A549 (cell line): ENCODE results near the gene BCKDHA. TPM values are rescaled to one million over a fixed set of nuclear protein-coding genes. Genes with fewer than 3 reads are reported as not detected.

ENCODE experiments used
- ATAC-seq, 2 experiments: fragments of 200-7000 bp in 1 of 2; fragments of >200 bp in 1 of 2; cut with Nextera tagmentation in 1 of 2; cut with Tn5 transposase in 1 of 2; 3 replicates each; pipeline versions ENCODE4 v1.8.0 to v1.9.1; 2018 to 2020; ENCODE audit warnings: mild to moderate bottlenecking in 1 of 2, moderate library complexity in 1 of 2
- CTCF ChIA-PET: fragments of 300-600 bp; sonication (Branson Sonifier 250); formaldehyde crosslinking; extraction: SDS; loops from one replicate; lab custom pipeline; 2021; ENCODE audit warnings: antibody characterized with exemption, inconsistent platforms; lab: Yijun Ruan, JAX
- POLR2A ChIA-PET: fragments of 350-600 bp; formaldehyde crosslinking; extraction: SDS; loops from one replicate; lab custom pipeline; 2021; ENCODE audit warnings: antibody characterized with exemption, inconsistent platforms; lab: Yijun Ruan, JAX
- DNase-seq, 2 experiments: peaks; one replicate each; pipeline versions ENCODE4 v3.0.0 to v3.0.0-alpha.2; 2011 to 2016; ENCODE audit warnings: low read depth in 1 of 2, low spot score in 1 of 2
- FAIRE-seq: peaks from 2 replicates; lab custom pipeline; 2011; peaks lifted over from hg19 to GRCh38; lab: Jason Lieb, UNC
- H3K27ac ChIP-seq, 2 experiments: fragments of >200 bp; sonication (Bioruptor Twin); formaldehyde crosslinking; 3 replicates each; pipeline ENCODE4 v1.5.1; 2016 to 2017
- H3K4me1 ChIP-seq: fragments of >200 bp; sonication (Bioruptor Twin); formaldehyde crosslinking; 3 replicates; pipeline ENCODE4 v1.6.1; 2016
- H3K4me2 ChIP-seq: fragments of >200 bp; sonication (Bioruptor Twin); formaldehyde crosslinking; 3 replicates; pipeline ENCODE4 v1.6.1; 2016
- H3K4me3 ChIP-seq: fragments of >200 bp; sonication (Bioruptor Twin); formaldehyde crosslinking; 3 replicates; pipeline ENCODE4 v1.5.1; 2016
- H3K9me3 ChIP-seq: fragments of >200 bp; sonication (Bioruptor Twin); formaldehyde crosslinking; 3 replicates; pipeline ENCODE4 v1.6.1; 2016
- BHLHE40 ChIP-seq: IDR thresholded peaks from 2 replicates; pipeline ENCODE4 v1.6.1; 2012; ENCODE audit warnings: low read depth, low read length, inconsistent platforms
- CBX2 ChIP-seq: fragments of 200-600 bp; sonication (generic); IDR thresholded peaks from 2 replicates; pipeline ENCODE4 v1.6.1; 2016; ENCODE audit warnings: low read depth, mild to moderate bottlenecking, borderline replicate concordance
- CHD2 ChIP-seq: fragments of 150-350 bp; IDR thresholded peaks from 2 replicates; pipeline ENCODE4 v1.6.1; 2014; ENCODE audit warnings: low read length; ENCODE audit not compliant: partially characterized antibody
- CHD4 ChIP-seq: fragments of 200-600 bp; sonication (generic); IDR thresholded peaks from 2 replicates; pipeline ENCODE4 v1.6.1; 2016; ENCODE audit warnings: antibody characterized with exemption, mild to moderate bottlenecking, borderline replicate concordance
- ESRRA ChIP-seq: fragments of 150-350 bp; IDR thresholded peaks from 2 replicates; pipeline ENCODE4 v1.6.1; 2014; ENCODE audit warnings: mild to moderate bottlenecking, low read length, borderline replicate concordance
- FOXS1 ChIP-seq: fragments of 250-450 bp; sonication (Bioruptor Pico); IDR thresholded peaks from 2 replicates; pipeline ENCODE4 v1.5.0; 2020; ENCODE audit warnings: mild to moderate bottlenecking, moderate library complexity
- HOXA7 ChIP-seq: fragments of 250-450 bp; sonication (Bioruptor Pico); IDR thresholded peaks from 2 replicates; pipeline ENCODE4 v1.5.0; 2020; ENCODE audit warnings: mild to moderate bottlenecking, moderate library complexity
- JUNB ChIP-seq: fragments of >200 bp; sonication (Bioruptor Twin); formaldehyde crosslinking; IDR thresholded peaks from 2 replicates; pipeline ENCODE4 v1.6.1; 2016
- KDM1A ChIP-seq: fragments of 200-600 bp; sonication (generic); IDR thresholded peaks from 2 replicates; pipeline ENCODE4 v1.6.1; 2016; ENCODE audit warnings: low read depth, mild to moderate bottlenecking
- MAFK ChIP-seq: fragments of 450-650 bp; IDR thresholded peaks from 2 replicates; pipeline ENCODE4 v1.6.1; 2014; ENCODE audit not compliant: partially characterized antibody
- MAZ ChIP-seq: fragments of 150-350 bp; IDR thresholded peaks from 2 replicates; pipeline ENCODE4 v1.6.1; 2014; ENCODE audit warnings: antibody characterized with exemption, low read depth, low read length, borderline replicate concordance
- PHF8 ChIP-seq: fragments of 200-600 bp; sonication (generic); IDR thresholded peaks from 2 replicates; pipeline ENCODE4 v1.6.1; 2016; ENCODE audit warnings: low read depth, mild to moderate bottlenecking, antibody characterized with exemption, moderate library complexity, borderline replicate concordance
- POLR2A ChIP-seq: IDR thresholded peaks from 2 replicates; pipeline ENCODE4 v1.6.1; 2012; ENCODE audit warnings: mild to moderate bottlenecking, low read length
- RAD21 ChIP-seq, 2 experiments: fragments of >200 bp in 1 of 2; sonication (Bioruptor Twin) in 1 of 2; formaldehyde crosslinking in 1 of 2; IDR thresholded peaks in 1 of 2; conservative IDR thresholded peaks in 1 of 2; 2 replicates in 1 of 2; 3 replicates in 1 of 2; pipeline ENCODE4 v1.6.1; 2012 to 2018; ENCODE audit warnings: inconsistent platforms in 1 of 2
- RARB ChIP-seq: fragments of 250-450 bp; sonication (Bioruptor Pico); IDR thresholded peaks from 2 replicates; pipeline ENCODE4 v1.8.0; 2021; ENCODE audit warnings: mild to moderate bottlenecking, moderate library complexity
- RFX5 ChIP-seq: fragments of 450-650 bp; IDR thresholded peaks from 2 replicates; pipeline ENCODE4 v1.7.1; 2014; ENCODE audit warnings: antibody characterized with exemption, mild to moderate bottlenecking, moderate library complexity
- RNF2 ChIP-seq: fragments of 200-600 bp; sonication (generic); IDR thresholded peaks from 2 replicates; pipeline ENCODE4 v1.6.1; 2016; ENCODE audit warnings: low read depth, mild to moderate bottlenecking, antibody characterized with exemption, moderate library complexity, borderline replicate concordance
- TFCP2L1 ChIP-seq: fragments of 250-450 bp; sonication (Bioruptor Pico); IDR thresholded peaks from 2 replicates; pipeline ENCODE4 v1.5.0; 2021; ENCODE audit warnings: mild to moderate bottlenecking
- TP53 ChIP-seq: fragments of 250-450 bp; sonication (Bioruptor Pico); IDR thresholded peaks from 2 replicates; pipeline ENCODE4 v1.5.0; 2021; ENCODE audit warnings: mild to moderate bottlenecking, moderate library complexity
- ZC3H11A ChIP-seq: fragments of 450-650 bp; IDR thresholded peaks from 2 replicates; pipeline ENCODE4 v1.6.1; 2014; ENCODE audit warnings: antibody characterized with exemption, mild to moderate bottlenecking
- ZNF302 ChIP-seq: fragments of 250-450 bp; sonication (Bioruptor Pico); IDR thresholded peaks from 2 replicates; pipeline ENCODE4 v1.9.0; 2021; ENCODE audit warnings: inconsistent platforms, mild to moderate bottlenecking, moderate library complexity
- WGBS: methylation state at CpG from one replicate; pipeline ENCODE4 v1.1.6; 2017; ENCODE audit errors: missing lambda C conversion rate; 5-methylcytosine and 5-hydroxymethylcytosine counted together
- polyA plus RNA-seq, 4 experiments: library from polyadenylated mRNA; depleted of rRNA in 3 of 4; stranded (reverse); fragments of >200 nt; fragmentation: RNase III in 1 of 4; extraction: RNeasy Plus Mini Kit Qiagen cat#74134 plus additional on column Dnase treatment in 1 of 4; gene quantifications; 2 replicates in 3 of 4; 3 replicates in 1 of 4; pipeline ENCODE4 v1.2.3, GENCODE V29; 2011 to 2017
- TF ChIP-seq, protein P1 (sequence below): fragments of >200 bp; sonication (Bioruptor Twin); formaldehyde crosslinking; IDR thresholded peaks from 3 replicates; pipeline ENCODE4 v1.6.1; 2016
- TF ChIP-seq, protein P2 (sequence below): fragments of 200-600 bp; sonication (generic); IDR thresholded peaks from 2 replicates; pipeline ENCODE4 v1.6.1; 2016; ENCODE audit warnings: antibody characterized with exemption, mild to moderate bottlenecking, moderate library complexity
- TF ChIP-seq, protein P3 (sequence below): fragments of 150-350 bp; IDR thresholded peaks from 2 replicates; pipeline ENCODE4 v1.6.1; 2014; ENCODE audit warnings: low read depth, mild to moderate bottlenecking, low read length
- TF ChIP-seq, protein P4 (sequence below): fragments of >200 bp; sonication (Bioruptor Twin); formaldehyde crosslinking; IDR thresholded peaks from 2 replicates; pipeline ENCODE4 v1.6.1; 2016

BCKDHA gene
- polyA plus RNA-seq, 2 of the 4 experiments (the other 2 are of a cell fraction), result 42.9 to 44.4 TPM

DNA sequence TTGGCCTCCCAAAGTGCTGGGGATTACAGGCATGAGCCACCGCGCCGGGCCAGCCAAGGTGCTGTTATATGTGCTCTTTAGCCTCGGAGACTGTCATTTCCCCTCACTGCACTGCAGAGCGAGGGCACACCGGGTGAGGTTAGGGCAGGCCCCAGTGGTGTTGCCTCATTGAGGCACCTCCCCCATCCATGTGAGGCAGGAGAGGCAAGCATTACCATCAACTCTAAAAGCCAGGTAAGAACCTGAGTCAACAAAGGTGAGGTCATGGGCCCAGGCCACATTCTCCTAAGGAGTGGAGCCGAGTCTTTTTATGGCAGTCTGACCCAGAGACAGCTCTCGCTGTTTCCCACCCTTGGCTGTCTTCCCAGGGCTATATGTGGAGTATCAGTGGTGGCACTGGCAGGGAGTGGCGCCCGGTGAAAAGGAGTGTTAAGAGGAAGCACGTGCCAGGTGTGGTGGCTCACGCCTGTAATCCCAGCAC is 18.6 kb downstream of the BCKDHA start:
- no peak overlapping the region for H3K27ac ChIP-seq
- H3K4me1 ChIP-seq, result no peaks in the 10 kb centered on the region
- no peak for TF ChIP-seq JUNB
- no peak for TF ChIP-seq RAD21 (conservative IDR thresholded peaks at IDR 0.05 in 1 of 2, IDR thresholded peaks at IDR 0.05 in 1 of 2)
- no peak for TF ChIP-seq RFX5
- TF ChIP-seq TP53 (CRISPR knock-in tag), result no peak
- no peak for TF ChIP-seq TFCP2L1 (CRISPR knock-in tag)
- TF ChIP-seq BHLHE40, result no peak
- no peak for TF ChIP-seq RNF2
- no peak for TF ChIP-seq ESRRA
- TF ChIP-seq CBX2, result no peak
- TF ChIP-seq, protein P1, sequence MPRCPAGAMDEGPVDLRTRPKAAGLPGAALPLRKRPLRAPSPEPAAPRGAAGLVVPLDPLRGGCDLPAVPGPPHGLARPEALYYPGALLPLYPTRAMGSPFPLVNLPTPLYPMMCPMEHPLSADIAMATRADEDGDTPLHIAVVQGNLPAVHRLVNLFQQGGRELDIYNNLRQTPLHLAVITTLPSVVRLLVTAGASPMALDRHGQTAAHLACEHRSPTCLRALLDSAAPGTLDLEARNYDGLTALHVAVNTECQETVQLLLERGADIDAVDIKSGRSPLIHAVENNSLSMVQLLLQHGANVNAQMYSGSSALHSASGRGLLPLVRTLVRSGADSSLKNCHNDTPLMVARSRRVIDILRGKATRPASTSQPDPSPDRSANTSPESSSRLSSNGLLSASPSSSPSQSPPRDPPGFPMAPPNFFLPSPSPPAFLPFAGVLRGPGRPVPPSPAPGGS, result no peak
- no peak for TF ChIP-seq FOXS1 (CRISPR knock-in tag)
- TF ChIP-seq, protein P2, sequence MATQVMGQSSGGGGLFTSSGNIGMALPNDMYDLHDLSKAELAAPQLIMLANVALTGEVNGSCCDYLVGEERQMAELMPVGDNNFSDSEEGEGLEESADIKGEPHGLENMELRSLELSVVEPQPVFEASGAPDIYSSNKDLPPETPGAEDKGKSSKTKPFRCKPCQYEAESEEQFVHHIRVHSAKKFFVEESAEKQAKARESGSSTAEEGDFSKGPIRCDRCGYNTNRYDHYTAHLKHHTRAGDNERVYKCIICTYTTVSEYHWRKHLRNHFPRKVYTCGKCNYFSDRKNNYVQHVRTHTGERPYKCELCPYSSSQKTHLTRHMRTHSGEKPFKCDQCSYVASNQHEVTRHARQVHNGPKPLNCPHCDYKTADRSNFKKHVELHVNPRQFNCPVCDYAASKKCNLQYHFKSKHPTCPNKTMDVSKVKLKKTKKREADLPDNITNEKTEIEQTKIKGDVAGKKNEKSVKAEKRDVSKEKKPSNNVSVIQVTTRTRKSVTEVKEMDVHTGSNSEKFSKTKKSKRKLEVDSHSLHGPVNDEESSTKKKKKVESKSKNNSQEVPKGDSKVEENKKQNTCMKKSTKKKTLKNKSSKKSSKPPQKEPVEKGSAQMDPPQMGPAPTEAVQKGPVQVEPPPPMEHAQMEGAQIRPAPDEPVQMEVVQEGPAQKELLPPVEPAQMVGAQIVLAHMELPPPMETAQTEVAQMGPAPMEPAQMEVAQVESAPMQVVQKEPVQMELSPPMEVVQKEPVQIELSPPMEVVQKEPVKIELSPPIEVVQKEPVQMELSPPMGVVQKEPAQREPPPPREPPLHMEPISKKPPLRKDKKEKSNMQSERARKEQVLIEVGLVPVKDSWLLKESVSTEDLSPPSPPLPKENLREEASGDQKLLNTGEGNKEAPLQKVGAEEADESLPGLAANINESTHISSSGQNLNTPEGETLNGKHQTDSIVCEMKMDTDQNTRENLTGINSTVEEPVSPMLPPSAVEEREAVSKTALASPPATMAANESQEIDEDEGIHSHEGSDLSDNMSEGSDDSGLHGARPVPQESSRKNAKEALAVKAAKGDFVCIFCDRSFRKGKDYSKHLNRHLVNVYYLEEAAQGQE, result no peak
- TF ChIP-seq PHF8, result no peak
- TF ChIP-seq MAFK, result no peak
- TF ChIP-seq HOXA7, result no peak
- TF ChIP-seq CHD4, result no peak
- TF ChIP-seq KDM1A, result no peak
- no peak overlapping the region for H3K4me2 ChIP-seq
- ChIA-PET POLR2A (interaction anchor here (0.6 to 1.4 kb wide), 2 partner anchors 20 to 23 kb away, joined by 3 read pairs; no protein-coding TSS in a partner anchor), CTCF (interaction anchor here (0.7 to 3.5 kb wide), 7 partner anchors 8 to 147 kb away, joined by 3 to 15 read pairs (median 3); partner anchors contain the start of gene DMAC2)
- no peaks in the 10 kb centered on the region for H3K9me3 ChIP-seq
- FAIRE-seq, result no peak
- DNase-seq, result no peak
- H3K4me3 ChIP-seq, result no peak overlapping the region
- no peak for ATAC-seq
- WGBS, result 91% methylated on average over 12 of the region's 12 CpGs

DNA sequence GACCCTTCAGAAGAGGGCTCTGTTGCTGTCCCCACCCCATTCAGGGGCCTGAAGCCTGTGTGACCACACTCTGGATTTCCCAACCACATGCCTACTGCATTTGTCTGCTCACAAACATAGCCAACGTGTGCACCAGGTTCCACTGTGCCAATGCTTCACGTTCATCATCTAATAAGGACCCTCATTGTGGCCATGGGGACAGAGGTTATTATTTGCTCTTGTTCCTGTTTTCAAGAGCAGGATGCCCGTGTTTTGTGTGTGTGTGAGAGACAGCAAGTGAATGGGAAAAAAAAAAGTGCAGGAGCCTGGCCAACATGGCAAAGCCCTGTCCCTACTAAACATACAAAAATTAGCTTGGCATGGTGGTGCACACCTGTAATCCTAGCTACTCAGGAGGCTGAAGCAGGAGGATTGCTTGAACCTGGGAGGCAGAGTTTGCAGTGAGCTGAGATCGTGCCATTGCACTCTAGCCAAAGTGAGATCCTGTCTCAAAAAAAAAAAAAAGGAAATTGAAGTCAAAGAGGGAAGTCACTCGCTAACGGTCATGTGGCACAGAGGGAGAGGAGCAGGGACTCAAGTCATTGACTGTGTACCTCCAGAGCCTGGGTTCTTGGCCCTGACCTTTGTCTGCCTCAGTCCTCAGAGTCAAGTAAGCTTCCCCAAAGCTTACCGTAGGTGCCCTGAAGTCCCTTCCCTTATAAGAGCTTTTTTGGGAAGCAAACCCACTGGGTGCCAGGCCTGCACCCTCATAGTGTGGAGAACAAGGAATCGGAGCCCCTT is 22.7 kb downstream of the BCKDHA start:
- ATAC-seq (no peak), DNase-seq (no peak), FAIRE-seq (peak; percentile 73)
- CTCF ChIA-PET, result interaction anchor here (1.0 to 4.2 kb wide), 8 partner anchors 10 to 150 kb away, joined by 3 to 18 read pairs (median 6); partner anchors contain the start of gene DMAC2
- no peak overlapping the region for H3K4me2 ChIP-seq
- H3K27ac ChIP-seq, result no peak overlapping the region
- WGBS, result 83% methylated on average over 8 of the region's 8 CpGs
- no peak overlapping the region for H3K4me3 ChIP-seq
- H3K4me1 ChIP-seq, result no peaks in the 10 kb centered on the region
- POLR2A ChIA-PET, result interaction anchor here (0.7 to 1.0 kb wide), 2 partner anchors 19 to 20 kb away, joined by 3 to 5 read pairs; no protein-coding TSS in a partner anchor
- H3K9me3 ChIP-seq, result no peaks in the 10 kb centered on the region
- TF ChIP-seq ZC3H11A (no peak), RARB (no peak), ZNF302 (CRISPR knock-in tag) (no peak), POLR2A (no peak), MAZ (no peak), MAFK (no peak), PHF8 (no peak), CHD2 (no peak)
- TF ChIP-seq, protein P3, sequence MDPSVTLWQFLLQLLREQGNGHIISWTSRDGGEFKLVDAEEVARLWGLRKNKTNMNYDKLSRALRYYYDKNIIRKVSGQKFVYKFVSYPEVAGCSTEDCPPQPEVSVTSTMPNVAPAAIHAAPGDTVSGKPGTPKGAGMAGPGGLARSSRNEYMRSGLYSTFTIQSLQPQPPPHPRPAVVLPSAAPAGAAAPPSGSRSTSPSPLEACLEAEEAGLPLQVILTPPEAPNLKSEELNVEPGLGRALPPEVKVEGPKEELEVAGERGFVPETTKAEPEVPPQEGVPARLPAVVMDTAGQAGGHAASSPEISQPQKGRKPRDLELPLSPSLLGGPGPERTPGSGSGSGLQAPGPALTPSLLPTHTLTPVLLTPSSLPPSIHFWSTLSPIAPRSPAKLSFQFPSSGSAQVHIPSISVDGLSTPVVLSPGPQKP, result no peak
- TF ChIP-seq, protein P2, result no peak
- TF ChIP-seq, protein P4, sequence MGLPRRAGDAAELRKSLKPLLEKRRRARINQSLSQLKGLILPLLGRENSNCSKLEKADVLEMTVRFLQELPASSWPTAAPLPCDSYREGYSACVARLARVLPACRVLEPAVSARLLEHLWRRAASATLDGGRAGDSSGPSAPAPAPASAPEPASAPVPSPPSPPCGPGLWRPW, result no peak
